ENCODE data around the gene TBC1D22A. TPM values are rescaled to one million over a fixed set of nuclear protein-coding genes. Genes with fewer than 3 reads are reported as not detected.

Gene TBC1D22A
- total RNA-seq, 2 donors from 2014 or later = 15.8 to 17.4 TPM

DNA sequence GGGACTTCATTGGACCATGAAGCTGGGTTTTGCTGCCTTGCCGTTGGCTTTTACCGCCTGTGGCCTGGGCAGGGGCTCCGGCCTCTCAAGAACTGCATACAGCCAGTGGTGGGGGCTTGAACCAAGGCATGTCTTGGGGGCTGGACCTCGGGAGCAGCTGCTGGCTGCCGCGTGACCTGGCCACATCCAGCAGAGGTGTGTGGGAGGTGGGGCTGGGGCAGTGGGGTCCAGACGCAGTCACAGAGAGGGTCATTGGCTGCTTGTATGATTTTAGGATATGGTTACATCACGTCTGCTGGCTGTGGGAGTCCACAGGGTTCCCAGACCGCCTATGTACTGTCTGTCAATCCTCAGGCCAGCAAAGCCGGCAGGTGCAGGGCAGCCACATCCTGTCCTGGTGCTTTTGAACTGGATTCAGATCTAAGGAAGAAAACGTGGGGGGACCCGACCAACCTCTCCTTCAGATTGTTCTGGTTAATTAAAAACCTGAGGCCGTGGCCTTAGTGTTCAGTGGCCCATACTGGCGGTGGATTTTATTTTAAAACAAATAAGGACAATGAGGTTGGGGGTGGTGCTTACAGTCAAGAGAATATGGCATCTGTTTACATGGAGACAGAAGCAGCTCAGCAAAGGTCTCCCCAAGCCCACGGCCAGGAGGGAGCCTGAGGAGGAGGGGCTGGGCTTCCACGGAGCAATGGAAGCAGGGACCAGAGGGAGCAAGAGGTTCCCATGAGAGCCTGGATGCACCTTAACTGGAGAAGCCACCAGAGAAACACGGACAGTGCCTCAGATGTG is 426.0 kb downstream of the TBC1D22A start:
- intact Hi-C loops (cut with DNase I) = no loop called here

DNA sequence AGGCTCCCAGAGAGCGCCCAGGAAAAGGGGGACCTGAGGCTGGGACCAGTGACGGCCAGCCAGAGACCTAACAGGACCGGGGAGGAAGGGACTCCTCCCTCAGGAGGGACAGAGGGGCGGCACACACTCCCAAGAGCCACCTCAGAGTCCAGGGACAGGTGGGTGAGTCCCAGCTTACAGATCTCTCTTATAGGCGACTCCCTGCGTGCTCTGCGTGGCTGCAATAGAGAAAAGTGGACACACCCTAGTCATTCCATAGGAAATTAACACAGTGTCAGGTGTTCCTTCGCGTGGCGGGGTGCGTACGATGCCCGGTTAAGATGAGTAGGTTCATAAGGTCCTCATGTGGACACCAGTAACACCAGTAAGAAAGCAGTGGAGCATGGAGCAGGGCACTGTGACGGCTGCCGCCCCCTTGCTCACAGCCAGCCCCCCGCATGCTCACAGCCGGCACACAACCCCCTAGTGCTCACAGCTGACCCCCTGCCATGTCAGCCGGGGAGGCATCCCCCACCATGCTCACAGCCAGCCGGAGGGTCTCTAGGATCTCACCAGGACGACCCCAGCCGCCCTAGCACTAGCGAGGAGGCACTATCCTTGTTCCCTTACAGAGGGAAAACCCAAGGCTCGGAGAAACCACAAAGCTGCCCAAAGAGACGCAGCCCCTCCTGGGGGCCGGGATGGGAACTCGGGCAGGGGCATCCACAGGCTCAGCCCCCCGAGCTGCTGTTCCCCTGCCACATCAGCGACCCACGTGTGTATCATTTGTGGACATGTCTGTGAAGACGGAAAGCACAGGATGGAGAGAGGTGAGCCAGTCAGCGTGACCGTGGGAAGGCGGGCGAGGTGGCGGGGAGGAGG is 426.8 kb downstream of the TBC1D22A start:
- ATAC-seq = no peak
- intact Hi-C loops (cut with DNase I) = no loop called here
- no peak for DNase-seq

More for the DNA sequence above, 426.0 kb downstream of the TBC1D22A start:
- ATAC-seq (no peak), DNase-seq (no peak)

DNA sequence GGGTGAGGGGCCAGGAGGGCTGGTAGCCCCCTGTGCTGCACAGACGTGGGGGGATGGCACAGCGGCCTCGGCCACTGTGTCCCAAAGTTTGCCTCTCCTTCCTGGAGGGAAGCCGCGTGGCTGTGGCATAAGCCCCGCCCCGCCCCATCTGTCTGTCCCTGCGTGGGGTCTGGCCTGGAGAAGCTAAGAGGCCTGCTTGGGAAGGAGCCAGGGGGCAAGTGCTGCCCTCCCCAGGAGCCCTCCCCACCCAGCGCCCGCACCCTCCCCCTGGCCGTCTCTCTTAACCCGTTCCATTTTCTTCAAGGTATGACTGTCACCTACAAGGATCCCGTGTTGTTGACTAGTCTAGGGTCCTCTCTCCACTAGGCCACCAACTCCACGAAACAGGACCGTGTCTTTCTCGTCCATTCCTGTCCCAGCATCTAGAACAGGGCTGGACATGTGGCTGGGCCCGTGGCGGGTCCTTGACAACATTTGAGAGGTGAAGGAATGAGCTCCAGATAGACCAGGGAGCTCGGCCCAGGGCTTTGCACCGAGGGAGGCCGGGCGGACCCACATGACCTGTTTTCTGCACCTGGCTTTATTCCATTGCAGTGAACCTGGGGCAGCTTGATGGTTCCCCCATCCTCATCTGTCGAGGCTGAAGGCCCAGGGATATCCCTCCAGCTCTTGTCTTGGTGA is 428.0 kb downstream of the TBC1D22A start:
- intact Hi-C loops (cut with DNase I) = no loop called here
- DNase-seq (no peak), ATAC-seq (no peak)

- DNase-seq (no peak), ATAC-seq (no peak)
- intact Hi-C loops (cut with DNase I) = no loop called here
Measured at GRCh38 chr22:47190957-47191670, 428.7 kb downstream of the TBC1D22A start.

- peak in 1 of 2 donors; percentile 39 for ATAC-seq
- DNase-seq = no peak
- intact Hi-C loops (cut with DNase I) = no loop called here
Measured at GRCh38 chr22:47191671-47192650, 429.5 kb downstream of the TBC1D22A start.

GRCh38 chr22:47192651-47193437 is 430.4 kb downstream of the TBC1D22A start:
- intact Hi-C loops (cut with DNase I) = no loop called here
- ATAC-seq (no peak), DNase-seq (no peak)

DNA sequence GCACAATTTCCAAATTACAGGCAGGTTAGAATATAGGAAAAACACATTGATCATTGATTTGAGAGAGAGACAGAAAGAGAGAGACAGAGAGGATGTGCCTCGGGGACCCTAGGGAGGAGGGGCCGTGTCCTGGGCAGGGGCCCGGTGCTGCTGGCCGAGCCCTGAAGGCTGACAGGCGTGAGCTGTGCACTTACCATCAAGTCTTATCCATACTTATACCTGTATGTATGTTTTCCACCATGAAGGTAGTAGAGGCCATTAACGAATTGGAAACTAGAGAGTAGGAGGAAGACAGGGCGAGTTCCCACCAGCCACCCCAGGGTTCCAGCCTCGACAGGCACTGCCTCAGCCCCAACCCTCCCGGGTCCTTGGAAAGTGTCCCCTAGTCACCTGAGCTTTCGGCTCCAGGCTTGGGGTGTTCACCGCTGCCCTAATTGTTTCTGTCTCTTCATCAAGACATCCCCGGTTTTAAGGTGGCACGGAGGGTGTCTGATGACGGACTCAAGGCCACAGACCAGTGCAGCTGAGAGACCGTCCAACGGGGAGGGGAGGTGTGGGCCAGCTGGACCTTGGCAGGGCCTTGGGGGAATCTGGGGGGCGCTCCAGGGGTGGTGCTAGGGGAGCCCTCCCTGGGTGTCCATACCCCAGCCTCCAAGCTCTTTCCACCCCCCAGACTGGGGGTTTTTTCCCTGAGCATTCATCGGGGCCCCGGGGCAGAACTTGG is 431.3 kb downstream of the TBC1D22A start:
- ATAC-seq = no peak

DNA sequence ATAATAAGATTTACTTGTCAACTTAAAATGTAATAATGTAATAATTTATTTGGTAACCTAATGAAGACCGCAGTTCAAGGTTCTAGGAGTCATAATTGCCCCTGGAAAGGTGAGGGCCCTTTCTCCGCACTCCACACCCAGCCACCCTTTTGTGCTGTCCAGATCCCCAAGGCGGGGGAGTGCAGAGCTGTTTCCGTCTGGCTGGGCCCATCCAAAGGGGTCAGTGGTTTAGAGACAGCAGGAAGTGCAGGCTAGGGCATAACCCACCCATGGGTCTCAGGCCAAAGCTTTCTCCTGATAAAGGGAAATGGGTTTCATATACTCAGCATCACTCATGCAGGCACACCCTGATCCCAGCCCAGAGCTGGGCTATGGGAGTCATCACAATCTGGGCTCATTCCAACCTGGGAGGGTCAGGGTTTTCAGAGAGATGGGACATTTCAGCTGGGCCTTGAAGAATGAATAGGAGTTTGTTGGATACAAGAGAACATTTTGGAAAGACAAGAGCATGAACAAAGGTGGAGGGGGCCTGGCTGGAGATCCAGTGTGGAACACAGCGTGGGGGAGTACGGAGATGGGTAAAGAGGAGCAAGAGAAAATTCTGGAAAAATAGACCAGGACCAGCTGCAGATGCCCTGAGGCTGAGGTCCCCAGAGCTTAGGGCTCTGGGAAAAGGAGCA is 432.2 kb downstream of the TBC1D22A start:
- no peak for ATAC-seq
- intact Hi-C loops (cut with DNase I) = no loop called here
- no peak for DNase-seq

More for the DNA sequence above, 431.3 kb downstream of the TBC1D22A start:
- intact Hi-C loops (cut with DNase I) = no loop called here
- no peak for DNase-seq

GRCh38 chr22:47195156-47195483 is 432.7 kb downstream of the TBC1D22A start:
- intact Hi-C loops (cut with DNase I) = no loop called here
- ATAC-seq (no peak), DNase-seq (no peak)

- DNase-seq (no peak), ATAC-seq (no peak)
- intact Hi-C loops (cut with DNase I) = no loop called here
Measured at GRCh38 chr22:47195484-47196165, 433.2 kb downstream of the TBC1D22A start.

- ATAC-seq (no peak), DNase-seq (no peak)
- intact Hi-C loops (cut with DNase I) = no loop called here
Measured at GRCh38 chr22:47196166-47196849, 433.9 kb downstream of the TBC1D22A start.

- DNase-seq = no peak
- intact Hi-C loops (cut with DNase I) = no loop called here
- no peak for ATAC-seq
Measured at GRCh38 chr22:47196881-47197772, 434.7 kb downstream of the TBC1D22A start.

DNA sequence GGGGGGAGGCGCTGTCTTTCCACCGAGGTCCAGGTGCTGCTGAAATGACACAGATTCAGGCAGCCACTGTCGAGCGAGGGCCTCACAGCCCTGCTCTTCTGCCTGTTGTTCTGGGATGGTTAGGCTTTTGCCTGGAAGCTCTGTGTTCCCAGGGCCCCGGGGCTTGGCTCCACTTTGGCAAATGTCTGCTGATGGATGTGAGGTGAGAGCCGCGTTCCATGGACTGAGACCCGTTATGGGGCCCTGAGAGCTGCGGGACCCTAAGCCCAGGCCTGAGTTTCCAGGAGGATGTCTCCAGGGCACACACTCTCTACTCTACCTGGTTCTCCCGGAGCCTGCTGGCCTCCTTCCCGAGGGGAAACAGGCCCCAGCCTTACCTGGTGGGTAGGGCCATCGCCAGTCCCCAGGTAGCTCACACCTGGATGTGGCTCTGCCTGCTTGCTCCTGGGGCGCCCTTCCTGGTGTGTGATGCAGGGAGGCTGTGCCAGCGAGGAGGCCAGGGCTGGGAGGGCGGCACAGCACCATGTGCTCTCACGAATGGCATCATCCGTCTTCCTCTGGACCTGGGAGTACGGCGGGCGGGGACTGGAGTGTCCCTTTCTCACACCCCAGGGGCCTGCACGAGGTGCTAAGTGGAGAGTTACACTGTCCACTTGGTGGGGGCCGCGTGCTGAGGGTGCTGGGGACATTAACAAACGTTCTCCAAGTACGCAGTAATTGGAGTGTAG is 435.5 kb downstream of the TBC1D22A start:
- no peak for ATAC-seq
- intact Hi-C loops (cut with DNase I) = no loop called here
- DNase-seq = no peak

All from left cardiac atrium (tissue), 4 donors.